RWPE2 (cell line): ENCODE data around the gene CNTNAP2.

Experiments
- ATAC-seq: fragments of 200-7000 bp; cut with Tn5 transposase; 3 replicates; pipeline ENCODE4 v1.9.1; 2021; ENCODE audit warnings: low read depth
- DNase-seq: peaks from one replicate; pipeline ENCODE4 v3.0.0-alpha.2; 2020; ENCODE audit warnings: low spot score
- H3K27ac ChIP-seq: fragments of 450-650 bp; 2 replicates; pipeline ENCODE4 v1.5.1; 2017; ENCODE audit warnings: mild to moderate bottlenecking; ENCODE audit not compliant: poor library complexity, severe bottlenecking
- H3K27me3 ChIP-seq: fragments of 250-450 bp; sonication (Bioruptor Pico); 2 replicates; pipeline ENCODE4 v1.5.1; 2021; ENCODE audit warnings: mild to moderate bottlenecking, moderate library complexity; ENCODE audit not compliant: insufficient read depth, poor library complexity, severe bottlenecking
- H3K36me3 ChIP-seq: fragments of 250-450 bp; sonication (Bioruptor Pico); 2 replicates; pipeline ENCODE4 v1.5.1; 2020; ENCODE audit warnings: low read depth, mild to moderate bottlenecking, moderate library complexity
- H3K4me1 ChIP-seq: fragments of 250-450 bp; sonication (Bioruptor Pico); 2 replicates; pipeline ENCODE4 v1.5.1; 2021; ENCODE audit warnings: mild to moderate bottlenecking, moderate library complexity; ENCODE audit not compliant: insufficient read depth, poor library complexity, severe bottlenecking
- H3K4me3 ChIP-seq: fragments of 250-450 bp; sonication (Bioruptor Pico); 2 replicates; pipeline ENCODE4 v1.5.1; 2021; ENCODE audit warnings: mild to moderate bottlenecking, moderate library complexity; ENCODE audit not compliant: severe bottlenecking
- H3K9me3 ChIP-seq: fragments of 250-450 bp; sonication (Bioruptor Pico); 2 replicates; pipeline ENCODE4 v1.5.1; 2021; ENCODE audit warnings: mild to moderate bottlenecking, moderate library complexity; ENCODE audit not compliant: severe bottlenecking
- CTCF ChIP-seq: fragments of 450-650 bp; IDR thresholded peaks from one replicate; pipeline ENCODE4 v1.5.1; 2017; ENCODE audit warnings: mild to moderate bottlenecking, moderate library complexity; ENCODE audit not compliant: poor library complexity, severe bottlenecking

The CNTNAP2 gene

GRCh38 chr7:147321504-147321903, 1204.9 kb downstream of the CNTNAP2 start:
- no peak for TF ChIP-seq CTCF
- H3K4me1 ChIP-seq, result no peaks in the 10 kb centered on the region
- H3K27ac ChIP-seq, result no peak overlapping the region
- no peaks in the 10 kb centered on the region for H3K9me3 ChIP-seq
- no peaks in the 10 kb centered on the region for H3K27me3 ChIP-seq
- no peaks in the 10 kb centered on the region for H3K36me3 ChIP-seq
- DNase-seq (no peak), ATAC-seq (no peak)
- no peak overlapping the region for H3K4me3 ChIP-seq

DNA sequence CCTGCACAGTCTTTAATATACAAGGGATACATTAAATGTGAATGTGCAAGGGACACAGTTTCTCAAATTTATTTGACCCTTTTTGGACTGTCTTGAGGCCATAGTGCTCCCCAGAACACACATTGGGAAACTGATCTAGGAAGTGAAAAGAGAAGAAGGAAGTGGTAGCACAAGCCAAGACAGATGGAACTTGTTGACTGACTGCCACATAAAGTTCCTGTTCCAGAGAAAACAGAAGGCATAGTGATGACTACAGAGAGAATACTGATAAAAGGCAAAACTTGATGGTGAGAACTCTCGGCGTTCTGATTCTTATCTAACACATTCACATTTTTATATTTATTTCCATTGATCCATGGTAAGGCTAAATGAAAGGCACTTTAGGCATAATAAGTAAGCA, 1216.4 kb downstream of the CNTNAP2 start:
- Histone ChIP-seq H3K4me3 (no peak overlapping the region), H3K9me3 (no peaks in the 10 kb centered on the region), H3K27me3 (no peaks in the 10 kb centered on the region), H3K27ac (no peak overlapping the region), H3K4me1 (no peaks in the 10 kb centered on the region), H3K36me3 (no peaks in the 10 kb centered on the region)
- no peak for DNase-seq
- no peak for TF ChIP-seq CTCF
- ATAC-seq, result no peak

DNA sequence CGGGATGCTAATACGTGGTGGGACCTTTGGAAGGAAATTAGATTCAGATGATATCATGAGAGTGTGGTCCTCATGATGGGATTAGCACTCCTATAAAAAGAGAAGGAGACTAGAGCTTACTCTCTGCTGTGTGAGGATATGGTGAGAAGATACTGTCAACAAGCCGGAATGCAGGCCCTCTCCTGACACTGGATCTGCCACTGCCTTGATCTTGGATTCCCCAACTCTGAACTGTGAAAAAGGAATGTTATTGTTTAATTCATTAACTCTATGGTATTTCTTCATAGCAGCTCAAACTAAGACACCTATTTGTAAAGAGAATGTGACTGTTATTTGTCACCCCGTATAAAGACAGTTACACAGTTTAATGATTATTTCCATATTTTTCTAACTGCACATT, 1246.5 kb downstream of the CNTNAP2 start:
- Histone ChIP-seq H3K4me3 (no peak overlapping the region), H3K9me3 (no peaks in the 10 kb centered on the region), H3K27ac (no peak overlapping the region), H3K36me3 (no peaks in the 10 kb centered on the region), H3K27me3 (no peaks in the 10 kb centered on the region), H3K4me1 (no peaks in the 10 kb centered on the region)
- DNase-seq (no peak), ATAC-seq (no peak)
- TF ChIP-seq CTCF, result no peak

- DNase-seq, result no peak
- H3K27ac ChIP-seq, result no peak overlapping the region
- no peak for ATAC-seq
- no peaks in the 10 kb centered on the region for H3K36me3 ChIP-seq
- no peak for TF ChIP-seq CTCF
- H3K27me3 ChIP-seq, result no peaks in the 10 kb centered on the region
- H3K9me3 ChIP-seq, result peaks cover 2% of the 10 kb centered on the region
- no peak overlapping the region for H3K4me3 ChIP-seq
- H3K4me1 ChIP-seq, result no peaks in the 10 kb centered on the region
These were observed 1259.6 kb downstream of the CNTNAP2 start for GRCh38 chr7:147376192-147376591.

- H3K4me3 ChIP-seq, result no peak overlapping the region
- H3K9me3 ChIP-seq, result no peaks in the 10 kb centered on the region
- DNase-seq (no peak), ATAC-seq (no peak)
- H3K4me1 ChIP-seq, result no peaks in the 10 kb centered on the region
- H3K27me3 ChIP-seq, result no peaks in the 10 kb centered on the region
- no peak for TF ChIP-seq CTCF
- H3K27ac ChIP-seq, result no peak overlapping the region
- H3K36me3 ChIP-seq, result no peaks in the 10 kb centered on the region
These were observed 1264.3 kb downstream of the CNTNAP2 start for GRCh38 chr7:147380926-147381325.
